DMS153 treated with DMSO at 0.1 percent for 48 hours (cell line): Measurements from ENCODE around the gene APPL2.
"Not testable (repeated sequence)": the region's sequence is repeated elsewhere in the genome, so short reads cannot be mapped to it uniquely, and the experiment has no call there.

Experiments used
- DNase-seq: peaks from one replicate; lab custom pipeline; 2025; ENCODE audit not compliant: unreplicated experiment; lab: John Stamatoyannopoulos, UW

The APPL2 gene

GRCh38 chr12:105256921-105257320 lies 20.9 kb upstream of the APPL2 start:
- no peak for DNase-seq

- not testable (repeated sequence) for DNase-seq
These were observed 20.5 kb upstream of the APPL2 start for GRCh38 chr12:105256431-105256830.

DNA sequence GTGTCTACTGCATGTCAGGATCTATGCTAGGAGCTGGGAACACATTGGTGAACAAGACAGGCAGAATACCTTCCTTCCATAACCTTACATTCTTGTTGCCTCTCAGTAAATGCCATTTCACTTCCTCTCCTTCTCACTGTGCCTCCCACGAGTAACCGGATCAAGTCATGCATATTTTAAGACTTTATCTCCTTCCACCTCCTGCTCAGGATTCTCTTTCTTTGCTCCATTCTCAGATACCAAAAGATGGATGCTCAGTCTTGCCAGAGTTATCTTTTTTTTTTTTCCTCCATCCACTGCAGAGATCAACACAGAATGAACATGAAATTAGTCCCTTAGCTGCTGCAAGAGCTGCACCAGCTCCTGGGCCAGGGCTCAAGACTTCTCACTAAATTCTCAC lies 20.0 kb upstream of the APPL2 start:
- no peak for DNase-seq

DNA sequence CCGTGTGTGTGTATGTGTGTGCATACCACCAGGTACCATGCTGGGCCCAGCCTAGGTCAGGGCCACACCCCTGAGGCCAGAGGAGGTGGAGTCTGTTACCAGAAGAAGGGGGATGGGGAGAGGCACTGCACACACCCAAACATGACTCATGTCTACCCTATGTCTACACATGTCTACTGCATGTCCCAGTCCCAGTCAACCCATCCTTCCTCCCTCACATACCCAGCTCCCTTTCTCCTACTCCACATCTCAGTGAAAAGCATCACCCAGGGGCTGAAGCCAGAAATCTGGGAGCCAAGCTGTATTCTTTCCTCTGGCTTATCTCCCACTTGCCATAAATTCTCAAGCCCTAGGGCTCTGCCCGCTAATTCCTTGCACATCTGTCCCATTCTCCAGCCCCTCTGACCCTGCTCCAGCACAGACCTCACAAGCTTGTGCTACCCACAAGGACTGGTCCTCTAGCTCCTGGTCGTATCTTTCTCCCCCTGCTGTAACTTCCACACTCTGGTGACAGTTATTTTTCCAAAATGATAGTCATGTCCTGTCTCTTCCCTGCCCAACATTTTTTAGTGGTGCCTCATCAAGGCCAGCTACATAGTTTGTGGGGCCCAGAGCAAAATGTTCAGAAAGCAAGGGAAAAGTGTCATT lies 18.0 kb upstream of the APPL2 start:
- DNase-seq: no peak

GRCh38 chr12:105252901-105253300 lies 16.9 kb upstream of the APPL2 start:
- no peak for DNase-seq

GRCh38 chr12:105245776-105246427 lies 9.9 kb upstream of the APPL2 start:
- DNase-seq: not testable (repeated sequence)

- DNase-seq: no peak
These were observed 9.3 kb upstream of the APPL2 start for GRCh38 chr12:105245291-105245690.

- no peak for DNase-seq
These were observed 4.3 kb upstream of the APPL2 start for GRCh38 chr12:105240228-105240627.

- DNase-seq: no peak
These were observed 3.3 kb upstream of the APPL2 start for GRCh38 chr12:105239304-105239703.

- DNase-seq: no peak
These were observed 1.7 kb upstream of the APPL2 start for GRCh38 chr12:105237666-105238065.

DNA sequence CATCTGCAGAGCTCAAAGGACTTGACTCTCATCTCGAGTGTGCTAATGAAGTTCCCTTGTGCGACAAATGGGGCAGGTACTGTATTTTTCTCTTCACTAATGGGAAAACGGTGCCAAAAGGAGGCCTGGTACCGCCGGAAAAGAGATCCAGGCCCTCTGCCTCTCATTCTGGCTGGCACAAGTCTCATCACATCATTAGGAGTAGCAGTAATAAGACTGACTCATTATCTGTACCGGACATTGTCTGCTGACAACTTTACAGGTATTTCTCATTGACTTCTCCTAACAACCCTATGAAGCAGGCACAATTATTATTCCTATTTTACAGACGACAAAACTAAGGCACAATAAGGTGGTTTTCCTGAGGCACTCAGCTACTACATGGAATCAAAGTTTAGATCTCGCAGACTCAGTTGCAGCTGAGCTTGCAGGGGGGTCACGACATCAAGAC lies 668 bp downstream of the APPL2 start:
- no peak for DNase-seq

DNA sequence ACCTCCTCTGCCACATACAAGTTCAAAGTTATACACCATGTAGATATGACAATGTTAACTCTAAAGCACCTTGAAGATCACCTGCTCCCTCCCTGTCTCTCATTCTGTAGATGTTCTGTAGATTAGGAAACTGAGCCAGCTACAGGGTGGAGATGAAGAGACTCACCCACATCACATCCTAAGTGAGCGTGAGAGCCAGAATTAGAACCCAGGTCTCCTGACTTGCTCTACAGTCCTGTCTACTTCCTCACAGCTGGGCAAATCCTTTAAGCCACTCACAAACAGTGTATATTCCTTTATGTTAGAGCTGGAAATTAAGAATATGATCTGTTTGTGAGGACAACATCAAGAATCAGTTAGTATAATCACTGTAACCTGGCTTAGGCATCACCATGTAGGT lies 1.8 kb downstream of the APPL2 start:
- DNase-seq: no peak

- DNase-seq: no peak
These were observed 2.7 kb downstream of the APPL2 start for GRCh38 chr12:105233041-105233905.

DNA sequence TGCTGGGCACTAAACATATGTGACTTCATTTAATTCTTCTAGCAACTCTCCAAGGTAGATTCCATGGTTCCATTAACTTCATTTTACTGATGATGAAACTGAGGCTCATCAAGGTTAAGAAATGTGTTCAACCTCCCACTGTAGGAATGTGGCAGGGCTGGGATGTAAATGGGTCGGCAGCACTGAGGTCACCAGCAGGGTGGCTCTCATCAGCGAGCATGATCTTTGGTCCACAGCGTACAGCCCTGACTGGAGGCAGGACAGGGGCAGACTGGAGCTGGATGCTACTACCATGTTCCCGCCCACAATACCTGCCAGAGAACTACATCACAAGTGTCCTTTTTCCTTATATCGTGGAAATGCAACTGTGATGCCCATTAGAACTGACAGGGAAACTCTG lies 4.6 kb downstream of the APPL2 start:
- no peak for DNase-seq

DNA sequence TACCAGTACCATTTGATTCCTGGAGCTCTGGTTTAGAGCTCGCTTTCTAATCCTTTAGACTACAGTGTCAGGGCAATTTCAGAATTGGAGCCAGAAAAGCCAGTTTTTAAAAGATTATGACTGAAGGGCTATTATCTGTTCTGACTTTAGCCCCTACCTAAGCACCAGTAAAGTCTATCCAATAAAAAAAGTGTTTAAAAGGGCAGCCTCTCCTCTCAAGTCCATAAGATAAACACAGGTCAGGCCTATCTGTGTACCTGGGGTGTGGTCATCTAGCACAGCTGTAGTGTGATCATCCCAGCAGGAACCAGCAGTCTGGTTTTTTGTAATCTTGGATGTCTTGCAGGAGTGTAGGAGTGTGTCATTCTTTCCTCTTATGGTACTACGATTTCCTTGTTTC lies 6.6 kb downstream of the APPL2 start:
- DNase-seq: no peak

DNA sequence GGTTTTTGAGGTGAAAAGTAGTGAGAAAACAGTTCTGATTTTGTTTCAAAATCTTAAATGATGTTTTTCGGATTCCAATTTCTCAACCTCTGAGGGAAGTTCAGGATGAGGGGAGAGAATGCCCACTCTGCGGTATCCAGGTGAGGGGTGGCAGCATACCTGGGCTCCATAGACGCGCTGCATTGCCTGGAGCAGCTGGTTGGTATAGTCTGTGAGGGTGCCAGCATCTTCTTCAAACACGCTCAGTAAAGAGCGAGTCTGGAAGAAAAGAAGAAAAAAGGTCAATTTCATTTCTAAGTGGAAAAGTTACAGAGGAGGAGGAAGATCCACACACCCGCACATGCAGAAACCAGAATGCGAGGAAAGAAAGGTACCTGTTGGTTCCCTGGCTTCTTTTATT lies 7.0 kb downstream of the APPL2 start:
- DNase-seq: no peak

GRCh38 chr12:105228494-105228893 lies 7.5 kb downstream of the APPL2 start:
- no peak for DNase-seq

DNA sequence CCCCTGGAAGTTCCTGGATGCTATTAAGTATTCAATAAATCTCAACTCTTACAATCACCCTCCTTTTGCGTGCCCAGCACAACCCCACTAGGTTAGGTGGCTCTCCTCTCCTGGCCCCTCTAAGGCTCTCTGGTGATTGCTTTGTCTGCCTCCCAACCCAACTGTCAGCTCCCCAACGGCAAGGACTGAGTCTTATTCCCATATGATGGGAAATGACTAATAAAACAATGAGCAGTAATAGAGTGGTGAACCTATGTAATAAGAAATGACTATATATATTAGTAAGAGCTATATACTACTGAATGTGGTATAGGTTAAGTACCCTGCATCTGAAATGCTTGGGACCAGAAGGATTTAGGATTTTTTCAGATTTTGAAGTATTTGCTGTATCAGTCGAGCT lies 8.1 kb downstream of the APPL2 start:
- DNase-seq: no peak

DNA sequence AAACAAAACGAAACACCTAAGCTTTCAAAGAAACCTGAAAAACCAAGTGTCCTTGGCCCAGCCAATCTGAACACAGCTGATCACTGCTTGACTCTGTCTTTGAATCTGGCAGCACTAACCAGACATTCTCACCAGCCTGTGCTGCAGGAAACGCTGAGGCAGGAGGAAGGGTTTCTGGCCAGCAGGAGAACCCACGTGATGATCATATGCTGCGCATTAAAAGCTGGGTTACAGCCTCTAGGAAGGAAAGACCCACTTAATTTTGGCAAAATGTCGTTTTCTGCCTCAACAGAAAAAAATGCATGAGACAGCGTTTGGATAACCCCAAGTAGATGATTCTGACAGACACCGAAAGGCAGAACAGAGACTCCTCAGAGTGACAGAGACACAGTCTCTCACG lies 9.8 kb downstream of the APPL2 start:
- DNase-seq: no peak

GRCh38 chr12:105225505-105226015 lies 10.4 kb downstream of the APPL2 start:
- DNase-seq: no peak

- DNase-seq: no peak
These were observed 11.6 kb downstream of the APPL2 start for GRCh38 chr12:105224399-105224798.

DNA sequence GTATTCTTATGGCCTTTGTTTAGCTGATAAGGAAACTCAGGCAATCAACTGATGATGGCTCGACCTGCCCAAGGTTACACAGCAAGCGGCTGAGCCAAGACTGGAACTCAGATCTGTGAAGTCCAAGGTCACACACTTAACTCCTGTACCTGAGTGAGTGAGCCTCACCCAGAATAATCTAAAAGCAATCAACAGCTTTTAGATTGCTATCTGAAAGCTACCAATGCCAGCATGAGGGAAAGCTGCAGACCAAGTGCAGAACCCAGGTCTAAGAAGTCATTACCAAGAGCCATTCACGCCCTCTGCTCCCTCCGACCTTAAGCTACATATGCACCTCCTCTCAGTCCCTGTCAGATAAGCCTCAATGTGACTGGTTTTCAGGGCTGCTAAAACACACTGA lies 12.1 kb downstream of the APPL2 start:
- no peak for DNase-seq
